Spleen (tissue), 7 donors: ENCODE results near the gene RAI2.

ENCODE experiments used
- CTCF ChIP-seq, 11 experiments: fragments of 200-600 bp in 7 of 11; fragments of 450-650 bp in 4 of 11; sonication (generic) in 4 of 11; IDR thresholded peaks in 8 of 11; conservative IDR thresholded peaks in 3 of 11; 1 replicate in 7 of 11; 2 replicates in 4 of 11; pipeline versions ENCODE4 v1.4.0 to v1.8.0; 2016 to 2021; ENCODE audit warnings: antibody characterized with exemption in 11 of 11, inconsistent platforms in 4 of 11, mild to moderate bottlenecking in 1 of 11
- POLR2A ChIP-seq, 3 donors: fragments of 450-650 bp; IDR thresholded peaks; one replicate each; pipeline ENCODE4 v1.5.1; 2017; ENCODE audit warnings: antibody characterized with exemption in 3 of 3, mild to moderate bottlenecking in 1 of 3
- POLR2AphosphoS5 ChIP-seq, 3 donors: sonication (generic); formaldehyde crosslinking; IDR thresholded peaks; one replicate each; pipeline ENCODE4 v1.5.1; 2017; ENCODE audit warnings: antibody characterized with exemption in 3 of 3
- donor health status: DM: no; HTN: no; CAD: no; lungs with moderate emphysema.
- donor health status: DM: no; HTN: no; CAD: no.
- donor health status: DM: no; HTN: no; CAD: no.

DNA sequence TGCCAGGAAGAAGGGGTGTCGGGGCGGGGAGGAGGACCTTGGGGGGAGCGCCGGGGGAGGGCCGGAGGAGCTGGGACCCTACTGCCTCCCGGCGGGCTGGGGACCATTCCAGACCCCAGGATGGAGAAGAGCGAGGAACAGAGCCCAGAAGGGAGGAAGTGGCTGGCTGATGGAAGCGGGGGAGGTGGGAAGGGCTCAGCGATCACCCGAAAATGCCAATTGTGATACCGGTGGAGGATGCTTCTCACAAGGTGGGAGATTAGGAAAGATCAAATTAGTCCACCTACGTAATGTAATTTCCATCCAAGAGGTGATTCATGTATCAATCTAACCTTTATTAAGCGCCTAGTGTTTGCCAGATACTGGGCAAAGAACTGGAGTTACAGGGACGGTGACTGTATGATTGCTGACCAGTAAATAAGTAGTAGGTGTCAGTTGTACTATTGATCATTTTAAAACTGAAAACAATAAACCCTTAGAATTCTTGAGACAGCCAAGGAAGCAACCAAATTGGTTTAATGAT lies 452 bp upstream of the RAI2 start:
- TF ChIP-seq POLR2AphosphoS5 (IDR thresholded peaks at IDR 0.05) (no peak), POLR2A (IDR thresholded peaks at IDR 0.05) (no peak), CTCF (IDR thresholded peaks at IDR 0.05 in 8 of 11, conservative IDR thresholded peaks at IDR 0.05 in 3 of 11) (no peak)
